Activated CD4-positive, alpha-beta memory T cell treated with anti-CD3 and anti-CD28 coated beads for 36 hours (primary cell): ENCODE results near the gene PLPP7. TPM values are rescaled to one million over a fixed set of nuclear protein-coding genes. Genes with fewer than 3 reads are reported as not detected.

Source experiments
- CTCF ChIA-PET: fragments of 350-600 bp; sonication (Branson Sonifier 250); formaldehyde crosslinking; loops from one replicate; lab custom pipeline; 2021; ENCODE audit warnings: antibody characterized with exemption, inconsistent platforms; lab: Charles Lee
- POLR2A ChIA-PET: fragments of 350-600 bp; sonication (Branson Sonifier 250); formaldehyde crosslinking; loops from one replicate; lab custom pipeline; 2021; ENCODE audit warnings: antibody characterized with exemption; lab: Charles Lee
- DNase-seq: peaks from one replicate; pipeline ENCODE4 v3.0.0-alpha.2; 2020
- H3K27ac Mint-ChIP-seq: one replicate; pipeline ENCODE4 v1.8.0; 2021; ENCODE audit warnings: mixed read lengths
- H3K27me3 Mint-ChIP-seq: one replicate; pipeline ENCODE4 v1.8.0; 2021; ENCODE audit warnings: mixed read lengths
- H3K36me3 Mint-ChIP-seq: one replicate; pipeline ENCODE4 v1.8.0; 2021; ENCODE audit warnings: mixed read lengths
- H3K4me1 Mint-ChIP-seq: one replicate; pipeline ENCODE4 v1.8.0; 2021; ENCODE audit warnings: low read depth, mixed read lengths
- H3K4me3 Mint-ChIP-seq: one replicate; pipeline ENCODE4 v1.8.0; 2021; ENCODE audit warnings: mild to moderate bottlenecking, mixed read lengths
- H3K9me3 Mint-ChIP-seq: one replicate; pipeline ENCODE4 v1.8.0; 2021; ENCODE audit warnings: mixed read lengths
- intact Hi-C: fragments of 100-400 bp; cut with micrococcal nuclease; formaldehyde crosslinking; loops from one replicate; pipeline ENCODE4 v1.15.1; 2023
- total RNA-seq, 2 experiments: library from RNA; stranded (reverse); gene quantifications; one replicate each; pipeline ENCODE4 v1.2.3, GENCODE V29; 2021

PLPP7 gene
- total RNA-seq, 2 experiments from 2014 or later, result not detected

DNA sequence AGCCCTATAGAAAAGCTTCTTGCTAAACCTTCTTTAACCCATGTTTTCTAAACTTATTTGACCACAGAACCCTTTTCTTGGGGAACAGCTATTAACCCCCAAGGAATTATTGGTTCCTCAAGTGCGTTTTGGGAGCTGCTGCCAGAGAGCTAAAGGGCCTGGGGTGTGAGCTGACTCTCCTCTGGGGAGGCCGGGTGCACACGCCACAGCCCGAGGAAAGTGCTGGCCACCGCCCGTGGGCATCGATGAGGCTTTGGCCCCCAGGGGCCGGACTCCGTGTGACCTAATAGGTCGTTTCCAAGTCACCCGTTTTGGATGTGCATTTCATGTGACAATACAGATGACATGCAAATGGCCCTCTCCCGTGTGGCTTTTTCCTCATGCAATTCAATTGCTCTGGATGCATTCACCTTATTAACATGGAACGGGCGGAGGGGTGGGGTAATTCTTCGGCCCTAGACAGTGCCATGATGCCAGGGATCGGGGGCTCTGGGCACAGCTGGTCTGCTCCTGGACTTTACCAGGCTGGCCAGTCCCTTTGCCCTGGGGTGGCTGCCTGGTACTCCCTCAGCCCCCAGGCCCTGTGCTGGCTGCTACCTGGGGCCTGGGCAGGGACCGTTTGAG lies 19.5 kb downstream of the PLPP7 start:
- POLR2A ChIA-PET, result no interaction called here
- Mint-ChIP-seq H3K4me1 (peaks cover 10% of the 10 kb centered on the region), H3K9me3 (no peaks in the 10 kb centered on the region), H3K27ac (no peak overlapping the region), H3K4me3 (no peak overlapping the region), H3K27me3 (no peaks in the 10 kb centered on the region), H3K36me3 (no peaks in the 10 kb centered on the region)
- intact Hi-C loops, result no loop called here
- DNase-seq, result no peak
- CTCF ChIA-PET, result interaction anchor here (0.9 kb wide), 1 partner anchor 27 kb away, joined by 3 read pairs; no protein-coding TSS in a partner anchor

DNA sequence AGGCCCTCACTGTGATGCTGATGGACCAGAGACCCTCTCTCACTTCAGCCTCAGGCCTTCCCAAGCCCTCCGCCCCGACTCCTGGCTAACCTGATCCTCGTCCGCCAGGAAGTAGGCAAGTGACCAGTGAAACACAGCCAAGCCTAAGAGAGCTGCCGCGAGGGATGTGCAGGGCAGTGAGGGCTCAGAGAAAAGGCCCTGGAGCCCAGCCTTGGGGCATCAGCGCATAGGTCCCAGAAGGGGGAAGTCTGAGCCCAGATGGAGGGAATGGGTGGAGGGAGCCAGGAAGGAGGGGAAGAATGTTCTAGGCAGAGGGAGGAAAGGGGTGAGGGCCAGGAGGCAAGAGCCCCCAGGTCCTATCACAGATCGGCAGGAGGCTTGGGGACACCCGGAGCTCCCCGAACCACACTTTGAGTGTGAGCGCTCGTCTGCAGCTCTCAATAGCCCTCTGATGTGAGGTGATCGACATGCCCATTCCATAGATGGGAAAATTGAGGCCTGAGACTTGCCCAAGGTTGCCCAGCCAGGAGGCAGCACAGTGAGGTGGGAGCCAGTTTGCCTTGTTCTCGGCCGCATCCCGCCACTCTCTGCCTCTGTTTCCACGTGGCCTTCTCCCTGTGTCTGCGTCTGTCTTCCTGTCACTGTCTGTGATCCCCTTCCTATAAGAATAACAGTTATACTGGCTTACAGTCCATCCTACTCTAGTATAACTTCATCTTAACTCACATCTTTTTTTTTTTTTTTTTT lies 20.2 kb downstream of the PLPP7 start:
- ChIA-PET POLR2A (no interaction called here), CTCF (no interaction called here)
- Mint-ChIP-seq H3K36me3 (no peaks in the 10 kb centered on the region), H3K27me3 (peaks cover 2% of the 10 kb centered on the region), H3K4me3 (no peak overlapping the region), H3K9me3 (no peaks in the 10 kb centered on the region), H3K27ac (no peak overlapping the region), H3K4me1 (peaks cover 10% of the 10 kb centered on the region)
- intact Hi-C loops, result loop anchor here (2.0 kb wide), 1 partner anchor 31 kb away; no protein-coding TSS in a partner anchor
- no peak for DNase-seq

DNA sequence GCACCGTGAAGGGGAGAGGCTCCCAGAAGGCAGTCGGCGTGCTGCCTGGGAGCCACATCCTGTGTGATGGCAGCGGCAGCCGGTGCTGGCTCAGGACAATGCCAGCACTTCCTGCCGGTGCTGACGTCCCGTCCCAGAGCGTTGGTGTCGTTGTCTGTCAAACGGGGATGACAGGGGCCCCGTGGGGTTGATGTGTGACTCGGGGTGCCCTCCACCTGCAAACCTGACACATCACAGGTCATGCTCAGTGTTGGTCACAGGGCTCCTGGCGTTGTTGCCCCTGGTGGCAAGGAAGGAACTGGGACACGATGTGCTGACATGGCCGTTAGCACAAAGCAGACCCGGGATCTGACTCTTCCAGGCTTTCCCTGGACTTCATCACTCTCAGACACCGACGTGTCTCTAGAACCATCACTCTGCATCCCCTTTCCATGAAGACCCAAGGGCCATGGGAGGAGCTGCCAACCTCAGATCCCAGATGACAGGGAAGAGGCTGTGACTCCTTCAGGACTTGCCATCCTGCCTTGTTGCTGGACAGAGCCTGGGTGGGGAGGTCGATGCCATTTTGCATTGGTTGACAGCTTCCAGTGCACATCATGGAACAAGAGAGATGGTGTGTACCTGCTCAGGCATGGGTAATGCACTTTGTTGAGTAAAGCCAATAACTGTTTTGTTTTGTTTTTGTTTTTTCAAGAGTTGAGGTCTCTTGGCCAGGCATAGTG lies 21.5 kb downstream of the PLPP7 start:
- Mint-ChIP-seq H3K4me1 (peaks cover 10% of the 10 kb centered on the region), H3K9me3 (no peaks in the 10 kb centered on the region), H3K27ac (peak overlapping the region; percentile 25), H3K27me3 (peaks cover 2% of the 10 kb centered on the region), H3K36me3 (no peaks in the 10 kb centered on the region), H3K4me3 (peak overlapping the region; percentile 35)
- ChIA-PET CTCF (interaction anchor here (1.0 kb wide), 1 partner anchor 41 kb away, joined by 4 read pairs; no protein-coding TSS in a partner anchor), POLR2A (no interaction called here)
- peak; percentile 87 for DNase-seq
- intact Hi-C loops, result loop anchor here (2.0 kb wide), 1 partner anchor 32 kb away; no protein-coding TSS in a partner anchor

DNA sequence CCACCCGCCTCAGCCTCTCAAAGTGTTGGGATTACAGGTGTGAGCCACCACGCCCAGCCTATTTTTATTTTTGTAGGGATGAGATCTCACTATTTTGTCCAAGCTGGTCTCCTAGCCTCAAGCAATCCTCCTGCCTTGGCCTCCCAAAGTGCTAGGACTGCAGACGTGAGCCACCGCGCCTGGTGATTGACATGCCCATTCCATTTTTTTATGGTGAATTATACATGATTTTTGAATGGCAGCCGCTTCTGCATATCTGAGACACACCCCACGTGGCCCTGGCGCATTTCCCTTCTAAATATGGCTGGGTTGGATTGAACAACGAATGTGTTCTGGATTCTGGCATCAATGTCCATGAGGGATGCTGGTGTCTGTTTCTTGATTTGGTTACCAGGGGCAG lies 22.7 kb downstream of the PLPP7 start:
- Mint-ChIP-seq H3K4me1 (peaks cover 10% of the 10 kb centered on the region), H3K4me3 (no peak overlapping the region), H3K27me3 (peaks cover 2% of the 10 kb centered on the region), H3K36me3 (no peaks in the 10 kb centered on the region), H3K9me3 (no peaks in the 10 kb centered on the region), H3K27ac (no peak overlapping the region)
- intact Hi-C loops, result no loop called here
- POLR2A ChIA-PET, result interaction anchor here (1.1 kb wide), 1 partner anchor 187 kb away, joined by 3 read pairs; the partner anchor contains the start of gene NUP214
- no peak for DNase-seq
- CTCF ChIA-PET, result no interaction called here

DNA sequence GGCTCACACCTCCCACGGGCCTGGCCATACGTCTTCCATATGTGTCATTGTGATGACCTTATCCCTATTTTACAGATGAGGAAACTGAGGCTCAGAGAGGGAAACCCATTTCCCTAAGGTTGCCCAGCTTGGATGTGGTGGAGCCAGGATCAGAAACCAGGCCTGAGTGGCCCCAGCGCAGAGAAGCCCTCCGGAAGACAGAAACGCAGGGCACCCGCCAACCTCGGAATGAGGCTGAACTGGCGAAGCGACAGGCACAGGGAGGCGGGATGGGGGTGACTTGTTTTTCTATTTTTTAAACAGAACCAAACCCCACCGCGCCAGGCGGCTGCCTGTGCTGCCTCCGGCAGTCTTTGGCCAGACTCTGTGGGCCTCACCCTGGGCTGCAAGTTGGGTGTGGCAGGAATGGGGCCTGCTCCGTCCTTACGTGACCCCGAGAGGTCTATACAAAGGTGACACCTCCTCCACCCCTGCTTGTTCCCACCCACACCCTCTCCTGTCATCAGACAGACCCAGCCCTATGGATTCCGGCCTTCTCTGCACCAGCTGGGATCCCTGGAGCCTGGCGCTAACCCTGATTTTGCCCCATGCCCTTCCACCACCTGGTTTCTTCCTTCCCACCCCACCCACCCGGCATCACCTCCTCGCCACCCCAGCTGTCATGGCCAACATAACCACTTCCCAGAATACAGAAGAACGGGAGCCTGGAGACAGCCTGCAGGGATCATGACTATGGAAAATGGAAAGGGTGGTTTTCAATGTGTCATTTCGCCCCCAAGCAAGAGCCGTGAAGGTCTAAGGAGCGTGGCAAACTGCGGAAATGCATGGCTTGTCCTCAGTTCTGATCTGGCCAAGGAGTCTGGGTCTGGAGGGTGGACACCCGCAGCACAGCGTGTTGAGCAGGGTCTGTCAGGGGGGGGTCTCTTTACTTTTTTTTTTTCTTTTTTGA lies 23.6 kb downstream of the PLPP7 start:
- H3K4me1 Mint-ChIP-seq, result peaks cover 10% of the 10 kb centered on the region
- ChIA-PET CTCF (no interaction called here), POLR2A (no interaction called here)
- peaks cover 2% of the 10 kb centered on the region for H3K27me3 Mint-ChIP-seq
- no peak overlapping the region for H3K4me3 Mint-ChIP-seq
- DNase-seq, result no peak
- no peak overlapping the region for H3K27ac Mint-ChIP-seq
- no peaks in the 10 kb centered on the region for H3K9me3 Mint-ChIP-seq
- H3K36me3 Mint-ChIP-seq, result no peaks in the 10 kb centered on the region
- intact Hi-C loops, result no loop called here

DNA sequence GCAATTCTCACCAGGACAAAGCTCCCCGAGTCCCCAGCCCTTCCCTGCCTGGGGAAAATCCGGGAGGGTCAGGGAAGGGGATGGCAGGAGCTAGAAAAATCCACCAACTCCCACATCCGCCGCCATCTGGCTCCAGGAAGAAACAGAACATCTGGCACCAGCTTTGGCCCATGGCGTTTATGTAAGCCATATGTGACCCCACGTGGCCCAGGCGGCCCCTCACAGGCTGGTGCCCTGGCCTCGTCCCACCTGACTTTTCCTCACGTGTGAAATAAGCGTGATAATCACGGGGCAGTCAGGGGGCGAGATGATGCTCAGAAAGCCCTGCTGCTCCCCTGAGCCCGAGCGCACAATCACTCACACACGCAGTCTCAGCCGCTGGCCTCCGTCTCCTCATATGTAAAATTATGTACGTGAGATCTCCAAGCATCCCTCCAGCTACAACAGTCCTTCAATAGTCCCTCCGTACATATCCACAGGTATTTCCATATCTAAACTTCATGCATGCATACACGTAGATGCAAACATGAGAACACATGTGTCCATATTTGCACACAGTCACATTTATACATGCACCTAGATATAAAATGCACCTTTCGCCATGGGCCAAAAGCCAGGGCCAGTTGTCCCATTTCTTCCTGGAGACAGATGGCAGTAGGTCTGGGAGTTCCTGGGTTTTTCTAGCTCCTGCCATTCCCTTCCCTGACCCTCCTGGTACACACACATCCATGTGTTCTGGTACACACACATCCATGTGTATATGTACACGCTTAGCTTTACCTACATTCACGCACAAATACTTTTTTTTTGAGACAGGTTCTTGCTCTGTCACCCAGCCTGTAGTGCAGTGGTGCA lies 28.9 kb downstream of the PLPP7 start:
- DNase-seq, result no peak
- peaks cover 2% of the 10 kb centered on the region for H3K27me3 Mint-ChIP-seq
- H3K36me3 Mint-ChIP-seq, result no peaks in the 10 kb centered on the region
- ChIA-PET CTCF (interaction anchor here (1.3 kb wide), 1 partner anchor 18 kb away, joined by 4 read pairs; no protein-coding TSS in a partner anchor), POLR2A (no interaction called here)
- no peak overlapping the region for H3K4me3 Mint-ChIP-seq
- no peak overlapping the region for H3K27ac Mint-ChIP-seq
- intact Hi-C loops, result no loop called here
- H3K9me3 Mint-ChIP-seq, result no peaks in the 10 kb centered on the region
- H3K4me1 Mint-ChIP-seq, result no peaks in the 10 kb centered on the region

DNA sequence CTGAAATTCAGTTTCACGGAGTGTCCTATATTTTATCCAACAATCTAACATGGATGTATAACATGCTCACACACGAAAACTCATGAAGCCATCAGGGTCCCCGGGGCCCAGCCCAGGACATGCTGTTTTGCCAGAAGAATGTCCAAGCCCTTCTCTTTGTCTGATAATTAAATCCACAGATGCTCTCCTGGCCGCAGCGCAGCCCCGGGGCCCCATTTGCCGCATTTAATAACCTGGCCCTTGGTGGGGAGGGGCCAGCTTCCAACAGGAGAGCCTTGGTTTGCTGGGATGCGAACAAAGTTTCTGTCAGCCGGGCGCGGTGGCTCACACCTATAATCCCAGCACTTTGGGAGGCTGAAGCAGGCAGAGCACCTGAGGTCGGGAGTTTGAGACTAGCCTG lies 30.0 kb downstream of the PLPP7 start:
- CTCF ChIA-PET, result interaction anchor here (2.0 kb wide), 1 partner anchor 17 kb away, joined by 8 read pairs; no protein-coding TSS in a partner anchor
- POLR2A ChIA-PET, result no interaction called here
- no peak for DNase-seq
- H3K27ac Mint-ChIP-seq, result no peak overlapping the region
- H3K36me3 Mint-ChIP-seq, result no peaks in the 10 kb centered on the region
- H3K9me3 Mint-ChIP-seq, result no peaks in the 10 kb centered on the region
- H3K27me3 Mint-ChIP-seq, result peaks cover 2% of the 10 kb centered on the region
- intact Hi-C loops, result no loop called here
- H3K4me1 Mint-ChIP-seq, result no peaks in the 10 kb centered on the region
- no peak overlapping the region for H3K4me3 Mint-ChIP-seq

DNA sequence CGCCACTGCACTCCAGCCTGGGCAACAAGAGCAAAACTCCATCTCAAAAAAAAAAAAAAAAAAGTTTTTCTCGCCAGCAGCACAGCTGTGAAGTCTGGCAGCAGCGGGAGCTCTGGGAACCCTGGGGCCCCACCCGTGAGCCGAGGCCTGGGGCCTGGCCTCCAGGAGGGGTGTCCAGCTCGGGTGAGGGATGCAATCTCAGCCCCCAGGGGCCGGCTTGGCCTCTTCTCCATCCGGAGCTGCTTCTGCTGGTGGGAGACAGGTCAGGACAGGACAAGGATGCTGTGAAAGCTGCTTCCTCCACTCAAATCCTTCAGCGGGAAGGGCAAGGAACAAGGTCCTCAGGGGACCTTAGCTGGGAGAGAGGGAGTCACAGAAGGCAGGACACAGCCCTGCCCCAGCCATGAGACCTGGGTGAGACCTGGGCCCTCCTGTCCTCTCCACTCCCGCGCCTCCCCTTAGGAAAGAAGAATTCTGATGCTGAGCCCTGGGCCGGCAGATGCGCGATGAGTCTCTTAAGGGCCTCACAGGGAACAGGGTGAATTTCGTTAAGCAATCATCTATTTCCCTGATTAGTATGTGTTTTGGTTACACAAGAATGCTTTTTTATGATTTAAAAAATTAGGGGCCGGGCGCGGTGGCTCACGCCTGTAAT lies 30.6 kb downstream of the PLPP7 start:
- H3K9me3 Mint-ChIP-seq, result no peaks in the 10 kb centered on the region
- ChIA-PET CTCF (interaction anchor here (2.0 kb wide), 1 partner anchor 16 kb away, joined by 8 read pairs; no protein-coding TSS in a partner anchor), POLR2A (no interaction called here)
- intact Hi-C loops, result no loop called here
- no peak overlapping the region for H3K27ac Mint-ChIP-seq
- H3K36me3 Mint-ChIP-seq, result no peaks in the 10 kb centered on the region
- H3K4me3 Mint-ChIP-seq, result no peak overlapping the region
- no peaks in the 10 kb centered on the region for H3K27me3 Mint-ChIP-seq
- DNase-seq, result no peak
- H3K4me1 Mint-ChIP-seq, result no peaks in the 10 kb centered on the region

DNA sequence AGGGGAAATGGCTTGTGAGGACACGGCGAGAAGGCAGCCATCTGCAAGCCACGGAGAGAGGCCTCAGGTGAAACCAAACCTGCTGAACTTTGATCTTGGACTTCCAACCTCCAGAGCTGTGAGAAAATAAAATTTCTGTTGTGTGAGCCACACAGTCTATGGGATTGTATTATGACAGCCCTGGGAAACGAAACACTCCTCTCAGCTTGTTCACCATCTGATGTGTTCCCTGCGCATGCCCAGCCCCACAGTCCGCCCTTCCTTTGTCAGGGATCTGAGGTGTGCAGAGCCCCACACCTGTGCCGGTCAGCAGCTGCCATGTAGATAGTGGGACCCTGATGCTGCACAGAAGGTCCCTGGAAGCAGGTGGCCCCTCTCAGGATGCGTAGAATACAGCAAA lies 34.1 kb downstream of the PLPP7 start:
- no peaks in the 10 kb centered on the region for H3K27me3 Mint-ChIP-seq
- ChIA-PET CTCF (interaction anchor here (2.3 kb wide), 1 partner anchor 13 kb away, joined by 11 read pairs; no protein-coding TSS in a partner anchor), POLR2A (no interaction called here)
- H3K4me3 Mint-ChIP-seq, result no peak overlapping the region
- no peaks in the 10 kb centered on the region for H3K36me3 Mint-ChIP-seq
- DNase-seq, result no peak
- H3K27ac Mint-ChIP-seq, result no peak overlapping the region
- intact Hi-C loops, result no loop called here
- no peaks in the 10 kb centered on the region for H3K4me1 Mint-ChIP-seq
- H3K9me3 Mint-ChIP-seq, result no peaks in the 10 kb centered on the region
